GM18858 (cell line): ENCODE measurements around the gene PLPPR5.
A peak's percentile ranks its signal among the peaks of the same experiment; 100 is the strongest.
"Not testable (repeated sequence)": the region's sequence is repeated elsewhere in the genome, so short reads cannot be mapped to it uniquely, and the experiment has no call there.

ENCODE experiments used
- ATAC-seq: cut with Tn5 transposase; IDR thresholded peaks from one replicate; pipeline ENCODE4 v1.9.1; 2021; ENCODE audit not compliant: unreplicated experiment

PLPPR5 gene, protein sequence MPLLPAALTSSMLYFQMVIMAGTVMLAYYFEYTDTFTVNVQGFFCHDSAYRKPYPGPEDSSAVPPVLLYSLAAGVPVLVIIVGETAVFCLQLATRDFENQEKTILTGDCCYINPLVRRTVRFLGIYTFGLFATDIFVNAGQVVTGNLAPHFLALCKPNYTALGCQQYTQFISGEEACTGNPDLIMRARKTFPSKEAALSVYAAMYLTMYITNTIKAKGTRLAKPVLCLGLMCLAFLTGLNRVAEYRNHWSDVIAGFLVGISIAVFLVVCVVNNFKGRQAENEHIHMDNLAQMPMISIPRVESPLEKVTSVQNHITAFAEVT

DNA sequence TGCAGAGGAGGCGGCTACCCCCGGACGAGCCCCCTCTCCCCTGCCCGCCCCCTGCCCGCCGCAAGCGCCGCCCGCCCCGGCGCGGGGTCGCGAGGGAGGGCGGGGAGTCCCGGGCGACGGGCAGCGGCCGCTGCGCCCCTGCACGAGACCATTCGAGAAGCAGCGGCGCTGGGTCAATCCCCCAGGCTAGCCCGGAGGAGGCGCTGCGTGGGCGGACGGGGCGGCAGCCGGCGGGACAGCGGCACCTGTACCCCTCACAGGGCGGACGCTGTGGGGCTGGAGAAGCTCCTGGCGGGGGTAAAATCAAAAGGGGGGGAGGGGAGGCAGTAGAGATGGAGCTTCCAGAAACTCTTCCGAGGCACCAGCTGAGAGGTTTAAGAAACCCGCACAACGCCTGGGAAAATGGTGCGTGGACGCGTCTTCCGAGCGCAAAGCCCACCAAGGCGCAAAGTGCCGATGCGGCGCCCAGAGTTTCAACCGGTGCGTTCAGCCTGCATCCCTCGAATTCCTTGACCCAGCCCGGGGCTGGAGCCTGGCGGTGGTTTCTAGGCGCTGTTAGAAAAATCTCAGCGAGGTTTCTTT, at the start of gene PLPPR5:
Gene PLPPR5, minus strand, starts transcription at position 1 of the 582 bp plus-strand sequence. CDS start 190 bp downstream, outside the sequence.
- no peak for ATAC-seq

DNA sequence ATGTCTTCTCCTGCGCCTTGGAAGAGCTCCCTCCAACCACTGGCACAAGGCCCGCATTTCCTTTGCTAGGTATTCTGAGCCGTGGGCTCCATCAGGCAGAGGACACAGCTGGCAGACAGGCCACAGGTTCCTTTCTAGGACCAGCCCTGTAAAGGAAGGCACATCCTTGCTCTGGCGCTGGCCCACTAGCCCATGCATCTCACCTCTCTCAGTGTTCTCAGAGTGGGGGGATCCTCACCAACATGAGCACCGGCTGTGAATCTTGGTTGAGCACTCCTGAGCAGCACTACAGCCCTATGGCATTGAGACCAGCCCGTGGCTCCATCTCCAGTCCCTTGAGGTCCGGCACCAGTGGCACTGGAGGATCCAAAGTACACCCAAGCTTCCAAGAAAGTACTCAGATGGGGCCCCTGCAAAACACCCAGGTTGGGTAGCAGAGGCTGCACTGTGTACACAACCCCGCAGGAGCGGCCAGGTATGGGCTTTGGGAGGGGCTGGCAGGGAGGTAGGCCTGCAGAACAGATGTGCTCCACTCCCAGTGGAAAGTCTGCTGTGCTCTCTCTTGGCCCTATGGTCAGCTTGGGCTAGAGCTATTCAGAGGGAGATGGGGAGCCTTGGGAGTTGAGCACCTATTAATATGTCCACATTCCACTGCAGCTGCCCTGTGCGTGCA, 47.1 kb upstream of the PLPPR5 start:
- ATAC-seq, result no peak

DNA sequence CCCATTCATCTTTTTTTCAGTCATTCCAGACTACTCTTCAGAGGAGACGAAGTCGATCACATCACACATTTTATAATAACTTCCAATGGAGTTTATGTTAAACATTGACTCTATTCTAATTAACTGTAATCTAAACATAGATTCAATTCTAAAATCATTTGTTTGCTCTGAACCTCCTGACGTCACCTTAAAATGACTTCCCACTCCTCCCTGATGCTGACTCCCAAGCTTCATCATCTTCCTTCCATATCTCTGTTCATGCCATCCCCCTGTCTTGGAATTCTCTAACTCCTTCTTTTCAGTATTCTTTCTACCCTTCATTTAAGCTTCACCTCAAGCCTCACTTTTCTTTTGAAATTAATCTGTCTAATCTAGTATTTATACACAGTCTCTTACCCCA, 45.1 kb upstream of the PLPPR5 start:
- ATAC-seq, result no peak

DNA sequence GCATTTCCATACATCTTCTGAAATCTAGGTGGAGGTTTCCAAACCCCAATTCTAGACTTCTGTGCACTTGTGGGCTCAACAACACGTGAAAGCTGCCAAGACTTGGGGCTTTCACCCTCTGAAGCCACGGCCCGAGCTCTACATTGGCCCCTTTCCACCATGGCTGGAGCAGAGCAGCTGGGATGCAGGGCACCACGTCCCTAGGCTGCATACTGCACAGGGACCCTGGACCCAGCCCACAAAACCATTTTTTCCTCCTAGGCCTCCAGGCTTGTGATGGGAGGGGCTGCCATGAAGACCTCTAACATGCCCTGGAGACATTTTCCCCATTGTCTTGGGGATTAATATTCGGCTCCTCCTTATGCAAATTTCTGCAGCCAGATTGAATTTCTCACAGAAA, 32.1 kb upstream of the PLPPR5 start:
- ATAC-seq, result not testable (repeated sequence)

DNA sequence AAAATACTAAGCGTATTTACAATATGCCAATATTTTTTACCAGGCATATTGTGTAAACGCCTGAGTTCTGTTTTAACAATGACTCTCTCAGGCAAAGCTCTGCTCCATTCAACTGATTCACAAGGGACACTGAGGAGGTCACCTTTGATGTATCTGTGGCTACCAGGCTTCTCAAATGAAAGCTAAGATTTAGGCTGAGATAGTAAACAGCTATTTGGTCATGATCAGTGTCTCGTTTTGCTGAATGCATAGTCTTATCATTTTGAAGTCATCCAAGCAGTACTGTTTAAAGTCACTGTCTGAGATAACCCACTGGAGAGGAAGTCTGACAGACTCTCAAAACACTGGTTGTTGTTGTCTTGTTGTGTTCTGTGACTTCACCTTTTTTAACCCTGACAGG, 13.7 kb upstream of the PLPPR5 start:
- no peak for ATAC-seq

DNA sequence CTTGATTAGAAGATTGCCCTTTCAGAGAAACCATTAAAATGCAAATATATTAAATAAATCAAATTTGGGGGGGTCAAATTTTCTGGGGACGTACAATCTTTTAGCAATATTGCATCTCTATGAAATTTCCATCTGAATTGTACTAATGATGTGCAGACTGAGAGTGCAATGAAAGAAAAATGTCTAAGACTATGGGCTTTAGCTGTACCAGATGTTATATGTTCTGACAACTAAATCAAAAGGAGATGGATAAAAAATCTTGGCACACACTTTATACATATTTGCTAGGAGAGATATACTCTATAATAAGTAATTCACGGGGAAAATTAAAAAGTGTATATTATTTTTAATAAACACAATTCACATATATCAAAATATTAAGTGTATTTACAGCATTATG, 13.0 kb upstream of the PLPPR5 start:
- no peak for ATAC-seq

DNA sequence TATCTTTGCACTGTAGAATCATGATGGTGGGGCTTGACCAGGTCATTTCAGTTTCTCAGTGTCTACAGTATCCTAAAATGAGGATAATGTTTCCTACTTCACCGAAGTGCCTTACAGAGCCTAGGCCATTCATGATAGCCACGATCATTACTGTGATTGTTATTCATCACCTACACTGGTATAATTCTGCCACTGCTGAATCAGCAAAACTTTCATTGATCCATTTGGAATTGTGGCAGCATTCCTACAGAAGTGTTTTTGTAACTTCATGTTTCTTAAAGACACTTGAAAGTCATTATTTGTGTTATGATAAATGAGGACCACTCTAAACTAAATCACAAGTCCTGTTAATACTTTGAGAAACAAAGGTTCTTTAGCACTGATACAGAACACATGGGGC, 6.0 kb upstream of the PLPPR5 start:
- ATAC-seq, result no peak

DNA sequence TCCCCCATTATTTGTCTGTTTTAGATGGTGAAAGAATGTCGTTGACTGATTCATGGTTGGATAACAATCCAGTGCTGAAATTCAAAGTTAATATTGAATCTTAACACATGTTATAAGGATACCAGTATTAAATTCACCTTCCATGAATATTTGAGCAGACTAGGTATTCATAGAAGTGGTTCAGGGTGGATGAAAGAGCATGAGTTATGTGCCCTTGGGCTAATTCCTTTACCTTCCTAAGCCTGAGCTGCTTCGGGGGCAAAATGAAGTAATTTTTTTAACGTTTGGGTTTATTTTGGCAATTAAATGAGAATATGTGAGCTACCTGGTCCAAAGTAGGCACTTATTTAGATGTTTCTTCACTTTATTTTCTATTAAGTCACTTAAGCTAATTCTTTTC, 2.7 kb upstream of the PLPPR5 start:
- no peak for ATAC-seq

DNA sequence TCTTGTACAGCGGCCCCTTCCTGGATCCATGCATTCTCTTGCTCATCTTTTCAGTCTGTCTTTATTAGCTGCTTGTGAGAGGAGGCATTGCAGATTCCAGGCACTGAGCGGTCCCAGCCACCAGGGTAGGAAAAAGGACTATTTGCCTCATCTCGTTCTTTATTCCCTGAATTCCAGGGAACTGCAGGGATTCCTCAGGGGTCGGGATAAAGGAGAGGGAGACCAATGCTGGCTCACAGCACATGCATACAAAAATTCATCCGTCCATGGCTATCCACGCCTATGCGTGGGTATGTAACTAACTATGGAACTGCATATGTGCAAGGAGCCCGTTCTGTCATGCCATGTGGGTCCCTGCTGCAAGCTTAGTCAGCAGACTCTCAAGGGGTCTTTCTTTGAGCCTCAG, 879 bp upstream of the PLPPR5 start:
- no peak for ATAC-seq

DNA sequence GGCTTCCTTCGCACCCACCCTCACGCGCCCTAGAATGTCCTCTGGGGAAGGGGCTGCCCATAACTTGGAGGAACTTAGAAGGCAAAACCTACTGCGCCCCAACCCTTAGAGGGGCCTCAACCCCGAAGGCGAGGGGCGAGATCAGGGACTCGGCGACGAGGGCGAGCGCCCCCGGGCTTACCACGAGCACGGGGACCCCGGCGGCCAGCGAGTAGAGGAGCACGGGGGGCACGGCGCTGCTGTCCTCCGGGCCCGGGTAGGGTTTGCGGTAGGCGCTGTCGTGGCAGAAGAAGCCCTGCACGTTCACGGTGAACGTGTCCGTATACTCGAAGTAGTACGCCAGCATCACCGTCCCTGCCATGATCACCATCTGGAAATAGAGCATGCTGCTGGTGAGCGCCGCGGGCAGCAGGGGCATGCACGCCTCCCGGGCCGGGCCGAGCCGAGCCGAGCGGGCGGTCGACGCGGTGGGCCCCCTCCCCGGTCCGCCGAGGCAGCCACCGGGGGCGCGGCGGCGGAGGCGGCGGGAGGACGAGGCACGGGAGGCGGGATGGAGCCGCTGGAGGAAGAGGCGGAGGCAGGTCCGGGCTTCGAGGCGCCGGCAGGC, 304 bp downstream of the PLPPR5 start:
- ATAC-seq, result no peak

DNA sequence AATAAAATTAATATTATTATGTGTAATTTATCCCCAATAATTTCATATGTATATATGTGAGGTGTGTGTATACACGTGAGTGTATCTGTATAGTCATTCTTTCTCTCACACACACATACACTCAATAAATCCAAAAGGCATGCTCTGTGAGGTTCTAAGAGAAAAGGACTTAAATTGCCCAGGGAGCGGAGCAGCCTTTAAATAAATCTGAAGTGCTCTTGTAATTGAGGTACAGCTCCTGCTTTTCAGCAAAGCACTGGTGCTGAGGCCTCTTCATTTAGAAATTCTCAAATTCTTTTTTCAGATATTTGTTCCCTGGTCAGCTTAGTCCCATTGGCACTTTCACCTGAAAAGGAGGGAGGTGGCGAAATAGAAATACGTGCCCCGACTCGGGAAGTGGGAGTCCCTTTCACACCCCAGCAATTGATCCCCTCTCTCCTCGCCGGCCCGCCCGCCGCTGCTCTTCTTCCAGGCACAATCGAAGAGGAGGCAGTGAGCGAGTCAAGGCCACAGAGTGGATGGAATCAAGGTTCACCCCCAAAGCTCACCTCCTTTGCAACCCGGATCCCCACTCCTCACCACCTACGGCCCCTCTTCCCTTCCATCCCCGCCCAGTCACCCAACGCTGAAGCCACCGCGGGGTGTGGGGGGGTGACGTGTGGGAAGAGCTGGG, 944 bp downstream of the PLPPR5 start:
- no peak for ATAC-seq

DNA sequence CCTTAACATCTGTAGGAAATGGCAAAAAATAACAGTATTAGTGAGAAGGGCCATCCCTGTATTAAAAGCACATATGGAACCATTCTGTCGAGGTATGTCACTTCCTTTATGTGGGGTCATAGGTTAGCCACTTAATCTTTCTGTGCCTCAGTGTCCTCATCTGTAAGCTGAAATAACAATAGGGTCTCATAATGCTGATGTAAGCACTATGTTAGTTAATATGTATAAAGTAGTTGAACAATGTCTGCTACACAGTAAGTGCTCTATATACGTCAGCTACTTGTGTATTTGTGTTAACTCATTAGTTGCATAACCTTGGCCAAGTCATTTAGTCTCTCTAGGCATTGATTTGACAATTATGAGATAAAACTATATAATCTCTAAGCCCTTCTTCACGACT, 11.8 kb downstream of the PLPPR5 start:
- ATAC-seq, result no peak

DNA sequence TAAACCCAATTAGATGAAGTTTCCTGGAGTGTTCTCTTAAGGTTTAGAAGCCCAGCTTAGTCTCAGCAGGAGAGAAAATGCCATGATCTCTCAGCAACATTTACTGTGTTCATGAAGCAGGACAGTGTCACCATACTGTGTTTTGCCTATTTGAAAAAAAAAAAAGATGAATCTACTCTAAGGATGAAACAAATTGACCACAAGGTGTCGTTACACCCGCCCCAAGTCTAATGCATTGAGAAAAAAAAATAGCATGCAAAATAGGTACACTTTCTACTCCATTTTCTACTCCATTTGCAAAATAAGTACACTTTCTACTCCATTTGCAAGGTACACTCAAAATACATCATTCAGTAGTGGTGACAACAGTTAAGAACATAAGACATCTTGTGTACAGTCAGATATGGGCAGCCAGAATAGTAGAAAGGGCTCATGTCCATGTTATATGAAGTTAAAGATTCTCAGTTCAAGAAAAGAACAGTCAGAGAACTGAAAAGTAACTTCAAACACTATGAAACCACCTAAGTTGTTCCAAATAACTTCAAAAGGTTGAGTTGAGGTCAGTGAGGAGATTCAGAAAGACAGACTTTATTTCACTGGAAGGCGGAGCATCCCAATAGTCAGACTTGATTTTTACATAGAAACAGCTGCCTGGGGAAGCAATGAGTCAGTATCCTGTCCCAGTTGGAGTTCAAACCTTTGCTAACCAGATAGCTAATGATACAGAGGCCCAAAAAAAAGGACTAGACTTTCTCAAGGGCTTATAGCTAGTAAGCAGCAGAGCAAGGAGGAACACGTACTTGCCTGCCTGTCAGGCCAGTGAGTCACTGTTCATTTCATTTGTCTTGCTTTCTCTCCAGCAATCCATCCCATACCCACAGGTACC, 13.3 kb downstream of the PLPPR5 start:
- ATAC-seq, result no peak

DNA sequence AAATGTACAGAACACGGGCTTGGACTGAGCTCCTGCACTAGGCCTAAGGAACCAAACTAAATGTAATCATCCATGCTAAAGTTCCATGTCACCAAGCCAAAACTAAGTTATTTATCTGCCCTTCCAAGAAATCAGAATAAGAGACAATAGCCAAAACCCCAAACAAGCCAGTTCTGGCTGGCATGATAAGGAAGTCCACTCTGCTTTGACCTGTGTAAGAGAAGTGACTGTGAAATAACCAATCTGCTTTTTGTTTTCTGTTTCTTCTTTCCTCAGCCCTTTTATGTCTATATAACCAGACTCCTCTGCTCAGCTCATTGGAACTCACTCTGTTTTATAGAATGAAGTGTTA, 15.1 kb downstream of the PLPPR5 start:
- ATAC-seq, result no peak

DNA sequence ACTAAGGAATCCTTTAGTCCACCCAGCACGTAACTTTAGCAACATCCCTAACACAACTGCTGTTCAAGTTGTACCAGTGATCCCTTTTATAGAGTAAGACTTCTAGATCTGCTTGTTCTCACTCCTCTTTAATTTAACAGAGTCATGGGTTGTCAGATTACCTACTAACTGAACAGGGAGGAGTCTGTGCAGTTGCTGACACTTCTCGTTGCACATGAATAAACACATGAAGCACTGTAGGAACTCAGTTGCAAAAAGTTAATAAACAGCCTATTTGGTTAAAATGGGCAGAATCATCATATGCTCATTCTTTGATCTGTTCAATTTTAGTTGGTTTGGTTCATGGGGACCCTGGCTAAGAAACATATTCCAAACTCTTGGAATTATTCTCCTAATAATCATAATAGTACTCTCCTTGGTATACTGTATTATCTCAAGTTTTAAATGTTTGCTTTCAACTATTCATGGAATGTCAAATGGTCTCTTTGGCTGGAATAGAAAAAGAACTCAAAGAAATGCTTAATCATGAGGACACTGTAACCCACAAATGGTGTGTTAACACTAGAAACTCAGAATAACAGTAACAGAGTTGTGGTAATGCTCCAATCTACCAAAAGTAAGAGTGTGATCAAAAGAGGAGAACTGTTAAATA, 15.6 kb downstream of the PLPPR5 start:
- ATAC-seq, result peak; percentile 38

DNA sequence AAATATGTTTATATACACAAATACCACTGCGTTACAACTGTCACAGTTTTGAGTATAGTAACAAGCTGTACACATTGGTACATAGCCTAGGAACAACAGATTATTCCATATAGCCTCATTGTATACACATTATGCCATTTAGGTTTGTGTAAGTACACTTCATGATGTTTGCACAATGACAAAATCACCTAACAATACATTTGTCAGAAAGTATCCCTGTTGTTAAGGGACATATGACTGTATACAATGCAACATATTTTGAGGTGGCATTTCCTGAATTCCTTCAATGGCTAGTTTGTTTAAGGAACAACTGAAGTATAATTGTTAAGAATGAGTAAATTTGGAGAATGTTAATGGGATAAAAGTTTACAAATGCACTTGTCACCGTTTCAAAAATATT, 19.0 kb downstream of the PLPPR5 start:
- ATAC-seq, result no peak

DNA sequence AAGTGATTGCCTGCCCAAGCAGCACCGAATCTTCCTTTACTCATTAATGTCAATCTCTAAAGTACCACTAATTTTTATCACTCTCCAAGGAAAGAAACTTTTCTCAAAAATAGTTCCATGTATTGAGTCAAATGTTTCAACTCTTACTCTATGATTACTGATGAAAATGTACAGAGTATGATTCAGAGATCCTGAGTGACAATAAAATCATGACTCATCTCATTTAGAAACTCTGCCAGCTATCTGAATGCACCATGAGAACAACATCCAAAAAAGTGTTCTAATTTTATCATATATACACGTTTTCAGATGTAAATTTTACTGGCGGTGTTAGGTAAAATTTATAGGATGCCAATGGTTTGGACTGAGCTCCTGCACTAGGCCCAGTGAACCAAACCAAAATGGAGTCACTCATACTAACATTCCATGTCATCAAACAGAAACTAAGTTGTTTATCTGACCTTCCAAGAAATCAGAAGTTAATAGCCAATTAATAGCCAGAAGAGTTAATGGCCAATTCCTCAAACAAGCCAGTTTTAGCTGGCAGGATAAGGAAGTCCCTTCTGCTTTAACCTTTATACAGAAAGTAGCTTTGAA, 22.6 kb downstream of the PLPPR5 start:
- ATAC-seq, result no peak

DNA sequence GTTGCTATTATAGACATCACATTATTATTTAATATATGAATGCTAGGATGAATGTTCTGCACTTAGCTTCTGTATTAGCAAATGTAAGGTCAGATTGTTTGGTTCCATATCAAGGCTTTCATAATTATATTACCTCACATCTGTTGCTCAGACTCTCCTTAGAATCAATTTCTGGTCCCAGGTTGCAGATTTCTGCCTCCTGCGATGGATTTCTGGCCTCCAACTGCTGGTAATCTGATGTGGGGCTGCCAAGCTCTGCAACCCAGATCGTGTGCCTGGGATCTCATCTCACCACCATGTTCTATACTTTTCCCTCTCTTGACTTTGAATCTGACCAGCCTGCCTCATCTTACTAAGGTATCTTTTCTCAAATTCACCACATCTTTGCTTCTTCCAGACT, 25.2 kb downstream of the PLPPR5 start:
- ATAC-seq, result no peak

DNA sequence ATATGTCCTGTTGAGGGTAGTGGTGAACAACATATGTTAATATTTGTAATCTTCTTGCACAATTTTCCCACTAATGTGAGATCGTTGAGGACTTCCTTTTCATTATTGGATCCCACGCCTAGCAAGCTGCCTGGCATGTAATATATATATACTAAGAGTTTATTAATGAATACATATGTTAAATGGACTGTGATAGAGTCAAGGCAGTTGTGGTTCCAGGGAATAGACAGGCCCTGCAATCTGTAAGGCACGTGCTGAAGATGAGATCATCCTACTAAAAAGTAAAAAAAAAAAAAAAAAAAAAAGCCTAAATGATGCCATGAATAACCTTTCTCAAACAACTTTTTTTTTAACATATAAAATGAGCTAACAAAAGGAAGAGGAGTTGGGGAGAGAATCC, 28.9 kb downstream of the PLPPR5 start:
- ATAC-seq, result no peak

DNA sequence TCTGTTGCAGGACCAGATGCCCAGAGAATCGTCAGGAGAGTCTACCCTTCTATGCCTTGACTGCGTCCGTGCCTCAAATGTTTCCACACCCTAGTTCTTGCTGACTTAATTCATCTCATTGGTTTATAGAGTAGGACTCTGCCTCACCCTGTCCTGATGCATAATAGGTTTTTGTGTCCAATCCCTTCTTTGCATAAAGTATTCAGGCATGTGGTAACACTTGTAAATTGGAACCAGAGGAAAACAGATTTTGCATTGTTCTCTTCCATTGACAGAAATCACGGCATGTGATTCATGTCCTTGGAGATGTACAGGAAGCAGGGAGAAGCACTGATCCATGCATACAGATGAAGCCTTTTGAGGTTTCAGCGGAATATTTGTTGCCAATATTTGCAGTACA, 29.5 kb downstream of the PLPPR5 start:
- ATAC-seq, result no peak
